Kasumi-1 (cell line): ENCODE results near the gene LRMDA.
A peak's percentile ranks its signal among the peaks of the same experiment; 100 is the strongest.

Source experiments
- DNase-seq, 2 experiments: peaks; one replicate each; lab custom pipeline; 2025; lab: John Stamatoyannopoulos, UW

LRMDA gene

DNA sequence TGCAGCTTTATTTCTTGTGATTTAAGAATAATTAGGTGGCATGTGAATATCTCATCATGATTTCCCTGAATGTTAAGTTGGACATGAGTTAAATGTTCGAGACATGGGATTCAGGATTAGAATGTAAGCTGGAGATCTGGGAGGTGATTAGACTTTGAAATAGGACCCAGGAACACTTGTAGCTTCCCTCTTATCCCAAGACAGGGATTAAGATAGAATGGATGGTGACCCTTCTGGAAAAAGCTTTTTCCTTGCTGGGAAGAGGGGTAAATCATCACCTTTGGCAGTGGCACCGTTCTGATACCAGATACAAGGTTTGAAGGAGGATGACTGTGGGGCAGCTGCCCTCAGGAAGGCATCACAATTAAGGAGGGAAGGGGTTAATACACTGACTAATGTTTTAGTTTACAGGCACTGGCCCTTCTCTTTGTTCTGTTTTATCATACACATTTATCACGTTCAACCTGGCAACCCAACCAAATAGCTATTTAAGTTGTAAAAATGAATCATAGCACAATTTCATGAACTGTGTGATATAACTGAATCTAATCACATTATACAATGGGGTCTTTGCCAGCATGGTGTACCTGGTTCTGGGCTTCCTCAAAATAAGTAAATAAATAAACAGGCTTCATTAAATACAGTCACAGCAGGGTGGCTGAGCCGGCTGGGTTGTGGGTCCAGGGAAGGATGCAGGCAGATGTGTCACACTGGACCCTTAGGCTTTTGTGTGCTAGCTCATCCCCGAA lies 212.7 kb downstream of the LRMDA start:
- no peak for DNase-seq

DNA sequence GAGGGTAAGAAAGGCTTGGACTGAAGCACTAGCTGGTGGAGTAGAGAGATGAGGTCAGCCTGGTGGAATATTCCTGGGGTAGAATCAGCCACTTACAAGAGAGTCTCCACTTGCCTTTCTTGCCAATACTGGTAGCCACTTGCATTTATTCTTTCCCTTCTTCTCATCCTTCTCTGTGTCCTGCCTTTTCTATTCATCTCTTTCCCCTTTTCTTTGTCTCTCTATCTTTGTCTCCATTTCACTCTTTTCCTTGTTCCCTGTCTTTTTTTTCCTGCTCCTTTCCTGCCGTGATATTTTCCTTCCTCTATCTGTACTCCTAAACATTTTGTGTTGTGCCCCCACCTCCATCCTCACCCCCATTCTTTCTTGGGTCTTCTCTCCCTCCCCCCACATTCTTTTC lies 214.3 kb downstream of the LRMDA start:
- no peak for DNase-seq

DNA sequence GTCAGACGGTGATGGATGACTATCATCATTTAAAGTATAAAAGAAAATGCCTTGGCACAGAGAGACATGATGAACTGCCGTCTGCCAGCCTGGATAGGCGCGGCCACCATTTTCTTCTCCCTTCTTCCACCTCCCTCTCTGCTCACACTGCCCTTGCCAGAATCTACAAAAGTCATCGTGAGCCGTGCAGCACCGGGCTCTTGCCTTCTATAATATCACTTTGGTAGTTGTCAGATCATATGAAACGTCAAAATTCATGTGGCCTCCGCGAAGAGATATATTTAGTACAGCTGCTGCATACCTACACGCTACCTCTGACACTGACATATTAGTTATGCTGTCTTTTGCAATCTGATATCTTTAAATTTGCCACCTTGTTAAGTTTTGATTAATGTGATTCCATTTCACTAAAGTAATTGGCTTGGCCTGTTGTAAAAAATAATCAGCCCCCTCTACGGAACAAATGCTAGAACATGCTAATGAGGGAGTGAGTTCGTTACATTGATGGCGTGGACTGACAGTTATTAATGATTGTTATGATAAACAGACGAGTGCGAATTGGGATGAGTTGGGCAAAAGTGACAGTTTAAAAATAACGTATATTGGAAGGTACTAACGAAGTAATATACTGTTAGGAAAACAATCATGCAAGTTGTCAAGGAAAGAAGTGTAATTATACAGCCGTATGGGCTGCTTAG lies 214.9 kb downstream of the LRMDA start:
- no peak for DNase-seq

DNA sequence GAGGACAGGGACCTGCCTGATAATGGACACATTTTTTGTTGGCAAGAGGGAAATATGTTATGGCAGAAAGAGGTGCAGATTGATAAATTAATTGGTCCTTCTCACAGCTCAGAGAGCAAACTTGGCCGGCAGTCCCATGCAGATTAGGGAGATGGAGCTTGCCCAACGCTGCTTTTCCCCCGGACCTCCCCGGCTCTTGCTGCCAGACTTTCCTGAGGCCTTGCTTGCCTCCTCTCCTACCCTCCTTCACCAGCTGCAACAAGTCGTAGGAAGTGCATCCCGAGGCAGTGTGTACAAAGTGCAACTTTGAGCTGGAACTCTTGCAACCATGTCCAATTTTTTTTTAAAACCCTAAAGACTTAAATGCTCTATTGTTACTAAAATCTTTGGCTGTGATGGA lies 215.5 kb downstream of the LRMDA start:
- DNase-seq, result no peak

DNA sequence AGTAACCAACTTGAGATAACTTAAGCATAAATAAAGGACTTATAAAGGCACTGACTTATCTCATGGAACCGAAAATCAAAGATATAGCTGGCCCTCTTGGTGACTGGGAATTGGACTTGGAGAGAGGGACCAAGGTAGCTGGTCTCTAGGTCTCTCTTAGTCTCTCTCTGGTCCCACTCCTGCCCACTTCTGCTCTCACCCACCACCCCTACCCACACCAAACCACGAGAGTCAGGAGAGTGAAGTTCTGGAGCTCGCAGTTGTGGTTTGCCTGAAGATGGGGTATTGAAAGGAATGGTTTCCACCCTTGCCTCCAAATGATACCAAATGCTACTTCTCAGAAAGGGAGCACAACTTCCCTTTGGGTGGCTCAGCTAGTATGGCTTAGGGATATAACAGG lies 216.3 kb downstream of the LRMDA start:
- DNase-seq, result peak; percentile 22 to 27

DNA sequence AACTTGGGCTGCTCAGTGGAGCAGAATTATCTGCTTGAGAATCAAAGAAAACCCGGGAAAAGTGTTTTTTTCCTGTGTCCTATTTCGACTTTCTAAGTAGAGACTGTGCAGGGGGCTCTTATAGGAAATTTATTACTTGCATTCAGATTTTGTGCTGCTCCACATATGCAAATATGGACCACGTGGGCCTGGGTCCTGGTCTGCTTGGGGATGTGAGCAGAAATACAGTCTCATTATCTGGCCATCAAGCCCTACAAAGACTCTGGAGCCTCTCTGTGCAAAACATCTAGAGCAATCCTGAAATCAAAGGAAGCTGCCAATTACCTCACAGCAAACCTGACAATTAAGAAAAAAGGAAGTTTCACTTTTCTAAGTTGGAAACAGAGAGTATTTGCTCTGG lies 216.9 kb downstream of the LRMDA start:
- peak in 1 of 2 experiments; percentile 26 for DNase-seq

DNA sequence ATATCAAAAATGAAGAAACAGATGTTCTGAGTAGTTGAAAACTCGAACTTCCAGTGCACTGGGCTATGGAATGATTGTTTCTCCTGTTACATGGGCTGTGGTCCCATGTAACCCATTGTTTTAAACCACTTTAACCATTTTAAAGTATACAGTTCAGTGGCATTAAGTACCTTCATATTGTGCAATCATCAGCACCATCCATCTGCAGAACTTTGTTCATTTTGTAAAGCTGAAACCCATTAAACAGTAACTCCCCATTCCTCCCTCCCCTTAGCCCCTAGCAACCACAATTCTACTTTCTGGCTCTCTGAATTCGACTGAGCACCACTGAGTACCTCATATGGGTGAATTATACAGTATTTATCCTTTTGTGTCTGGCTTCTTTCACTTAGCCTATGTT lies 217.4 kb downstream of the LRMDA start:
- DNase-seq, result no peak

DNA sequence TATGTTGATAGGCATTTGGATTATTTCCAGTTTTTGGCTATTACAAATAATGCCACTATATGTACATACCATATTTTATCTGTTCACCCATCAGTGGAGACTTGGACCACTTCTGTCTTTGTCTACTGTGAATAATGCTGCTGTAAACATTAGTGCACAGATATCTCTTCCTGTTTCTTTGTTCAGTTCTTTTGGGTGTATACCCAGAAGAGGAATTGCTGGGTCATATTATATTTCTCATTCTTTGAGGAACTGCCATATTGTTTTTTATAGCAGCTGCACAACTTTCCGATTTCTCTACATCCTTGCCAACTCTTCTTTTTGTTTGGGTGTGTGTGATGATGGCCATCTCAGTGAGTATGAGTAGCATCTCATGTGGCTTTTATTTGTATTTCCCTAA lies 218.0 kb downstream of the LRMDA start:
- DNase-seq, result no peak

DNA sequence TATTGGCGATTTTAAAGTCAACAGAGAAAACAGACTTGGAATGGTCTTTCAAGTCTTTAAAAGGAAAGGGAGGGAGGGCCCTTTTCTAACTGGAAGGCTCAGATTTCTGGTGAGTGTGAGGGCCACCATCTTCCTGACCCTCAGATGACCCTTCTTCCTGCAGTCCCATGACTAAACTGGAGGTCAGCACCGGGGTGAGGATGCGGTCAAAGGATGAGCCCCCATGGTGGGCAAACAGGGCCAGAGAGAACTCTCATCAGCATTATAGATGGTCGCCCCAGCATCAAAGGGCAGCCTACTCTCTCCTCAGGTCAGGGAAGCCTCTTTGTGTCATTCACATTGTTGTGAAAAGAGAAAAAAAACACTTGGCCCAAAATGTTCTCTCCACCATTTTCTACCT lies 219.2 kb downstream of the LRMDA start:
- no peak for DNase-seq

DNA sequence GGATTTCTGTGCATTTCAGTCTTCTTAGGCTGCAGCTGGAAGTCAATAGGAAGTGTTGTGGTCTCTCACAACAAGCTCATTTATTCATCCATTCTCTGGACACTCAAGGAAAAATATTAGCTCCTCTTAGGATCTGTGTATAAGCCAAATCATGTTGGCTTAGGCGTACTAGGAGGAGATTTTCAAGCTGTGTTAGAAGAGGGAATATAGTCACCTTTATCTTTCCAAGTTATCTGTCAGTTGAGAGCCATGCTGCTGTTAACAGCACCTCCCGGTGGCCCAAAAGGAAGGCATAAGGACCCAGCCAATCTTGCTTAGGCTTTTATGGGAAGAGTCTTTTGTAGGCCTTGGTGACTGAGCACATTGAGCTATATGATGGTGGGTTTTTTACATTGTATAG lies 220.0 kb downstream of the LRMDA start:
- peak; percentile 60 to 69 for DNase-seq

DNA sequence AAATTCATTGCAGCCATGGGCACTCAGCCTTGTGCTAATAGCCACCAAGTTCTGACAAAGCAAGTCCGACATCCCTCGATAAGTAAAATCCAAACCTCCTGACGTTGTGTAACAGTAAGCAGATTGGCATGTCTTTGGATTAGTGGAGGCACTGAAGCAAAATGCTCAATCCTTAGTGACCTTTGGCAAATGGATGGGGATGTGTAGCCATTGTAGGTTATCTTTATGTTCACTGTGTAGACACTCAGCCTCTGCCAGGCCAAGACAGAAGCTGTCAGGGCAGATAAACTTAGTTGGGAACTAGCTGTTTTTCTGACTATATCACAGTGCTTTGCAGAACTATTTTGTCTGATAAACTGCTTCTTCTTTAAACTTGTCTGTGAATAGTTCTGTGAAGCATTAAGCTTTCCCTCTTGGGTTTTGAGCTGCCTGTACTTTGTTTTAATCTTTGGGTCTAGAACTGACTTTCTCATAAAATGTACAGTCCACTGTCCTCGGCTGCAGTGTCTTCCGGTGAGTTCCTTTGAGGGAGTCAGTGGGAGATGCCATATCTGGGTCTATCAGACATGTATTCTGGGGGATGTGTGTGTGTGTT lies 220.8 kb downstream of the LRMDA start:
- no peak for DNase-seq

DNA sequence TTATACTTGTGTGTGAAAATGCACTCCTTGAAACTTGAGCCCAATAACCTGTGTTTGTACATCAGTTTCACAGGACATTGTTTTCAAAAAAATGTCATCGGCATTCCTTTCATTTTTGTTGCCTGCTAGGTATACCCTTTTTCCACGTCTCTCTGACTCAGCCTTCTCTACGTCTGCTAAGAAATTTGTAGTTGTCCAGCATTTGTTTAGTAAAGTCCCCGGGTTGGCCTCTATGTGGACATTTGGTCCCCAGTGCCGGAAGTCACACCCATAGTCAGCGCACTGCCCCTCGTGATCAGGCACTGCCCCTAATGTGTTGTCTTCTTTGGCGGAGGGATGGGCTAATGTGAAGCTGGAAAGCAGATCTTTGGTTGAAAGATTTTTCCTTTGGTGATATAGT lies 222.3 kb downstream of the LRMDA start:
- no peak for DNase-seq

DNA sequence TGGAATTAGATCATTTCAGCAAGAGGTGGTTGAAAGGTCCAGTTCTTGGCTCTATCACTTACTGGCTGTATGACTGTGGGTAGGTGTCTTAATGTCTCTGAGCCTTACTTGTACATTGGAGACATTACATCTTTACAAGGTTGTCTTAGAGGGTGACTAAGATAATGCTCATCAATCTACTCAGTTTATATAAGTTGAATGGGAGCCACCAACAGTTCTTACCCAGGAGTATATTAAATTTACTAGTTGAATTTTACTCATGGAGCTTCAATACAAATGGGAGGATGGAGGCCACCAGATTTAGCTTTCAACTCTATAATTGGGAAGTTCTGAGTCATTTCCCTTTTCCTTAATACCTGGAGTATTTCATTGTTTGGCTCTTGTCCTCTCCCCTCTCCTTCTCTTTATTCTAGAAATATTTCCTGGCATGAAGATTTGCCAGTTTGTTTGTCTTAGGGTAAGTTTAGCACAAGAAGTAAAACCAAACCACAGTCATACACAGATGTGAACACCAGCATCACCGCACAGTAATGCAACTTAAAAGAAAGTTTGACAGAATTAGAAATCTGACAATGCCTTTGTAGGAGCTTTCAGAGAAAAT lies 222.8 kb downstream of the LRMDA start:
- DNase-seq, result no peak

DNA sequence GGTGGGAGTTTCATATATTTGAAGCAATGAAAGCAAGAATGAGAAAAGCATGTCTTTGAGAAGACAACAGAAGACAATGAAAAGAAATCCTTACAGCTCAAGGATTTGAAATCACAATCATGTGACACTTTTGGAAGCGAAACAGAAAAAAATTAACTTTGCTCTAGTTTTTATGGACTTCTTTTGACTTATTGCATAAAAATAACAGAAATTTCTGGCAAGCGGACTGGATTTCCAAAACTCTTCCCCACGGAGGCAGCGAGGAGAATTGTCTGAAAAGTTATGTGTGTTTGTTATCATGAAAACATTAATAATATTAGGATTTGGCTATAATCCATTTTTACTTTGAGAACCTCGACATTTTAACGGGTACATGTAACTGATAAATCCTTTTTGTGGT lies 223.3 kb downstream of the LRMDA start:
- no peak for DNase-seq

DNA sequence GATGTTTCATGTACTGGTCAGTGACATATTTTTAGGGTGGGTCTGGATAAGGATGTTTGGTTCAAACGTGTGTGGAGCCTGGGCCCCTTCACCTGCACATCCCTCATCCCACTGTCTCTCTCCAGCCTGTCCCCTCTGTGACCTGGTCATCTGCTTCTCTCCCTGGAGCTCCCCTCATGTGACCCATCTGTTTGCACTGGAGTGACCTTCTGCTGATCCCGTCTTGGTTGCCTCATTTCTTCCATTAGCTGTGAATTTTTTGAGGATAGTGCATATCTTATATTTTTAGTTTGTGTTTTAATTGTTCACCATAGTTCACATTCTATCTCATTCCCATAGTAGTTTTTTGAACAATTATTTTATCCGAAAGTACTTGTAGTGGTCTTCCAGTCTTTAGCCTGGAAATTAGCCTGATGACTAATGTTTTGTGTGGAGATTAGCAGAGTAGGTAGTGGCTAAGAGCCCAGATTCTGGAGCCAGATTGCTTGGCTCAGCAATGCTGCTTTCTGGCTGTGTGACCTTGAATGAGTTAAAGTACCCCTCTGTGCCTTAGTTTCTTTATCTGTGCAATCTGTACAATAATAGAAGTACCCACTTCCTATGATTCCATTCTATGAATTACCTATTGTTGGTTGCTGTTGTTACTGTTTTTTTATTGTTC lies 224.5 kb downstream of the LRMDA start:
- DNase-seq, result no peak

DNA sequence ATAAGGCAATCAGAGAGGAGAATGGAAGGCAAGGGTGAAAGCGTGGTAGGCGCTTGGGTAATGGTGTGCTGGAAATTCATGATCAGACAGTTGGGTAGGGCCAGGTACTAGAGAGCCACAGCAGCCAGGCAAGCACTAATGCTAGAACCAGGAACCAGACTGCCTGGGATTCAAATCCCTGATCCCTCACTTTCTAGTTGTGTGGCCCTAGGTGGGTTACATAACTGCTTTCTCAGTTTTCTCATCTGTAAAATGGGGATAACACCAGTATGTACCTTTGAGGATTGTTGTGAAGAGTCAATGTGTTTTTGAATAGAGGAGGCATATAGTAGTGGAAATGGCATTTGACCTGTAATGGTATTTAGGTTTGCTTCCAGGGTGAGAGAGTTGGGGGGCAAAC lies 225.9 kb downstream of the LRMDA start:
- DNase-seq, result no peak

DNA sequence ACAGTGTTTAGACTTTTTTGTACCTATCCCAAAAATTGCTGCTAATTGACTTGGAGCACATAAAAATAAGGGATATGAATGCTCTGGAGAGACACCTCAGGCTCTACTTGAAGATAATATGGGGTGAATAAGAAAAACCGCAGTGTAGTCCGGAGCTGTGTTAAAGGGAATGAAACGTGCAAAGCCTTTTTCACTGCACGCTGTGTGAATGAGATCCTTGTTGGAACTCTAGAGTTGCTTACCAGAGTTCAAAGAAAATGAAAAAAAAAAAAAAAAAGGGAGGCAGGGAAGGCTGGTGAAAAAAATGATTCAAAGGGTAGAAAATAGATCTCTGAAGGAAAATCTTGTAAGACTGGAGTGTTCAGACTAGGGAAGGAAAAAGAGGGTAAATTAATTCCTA lies 226.6 kb downstream of the LRMDA start:
- DNase-seq, result no peak

DNA sequence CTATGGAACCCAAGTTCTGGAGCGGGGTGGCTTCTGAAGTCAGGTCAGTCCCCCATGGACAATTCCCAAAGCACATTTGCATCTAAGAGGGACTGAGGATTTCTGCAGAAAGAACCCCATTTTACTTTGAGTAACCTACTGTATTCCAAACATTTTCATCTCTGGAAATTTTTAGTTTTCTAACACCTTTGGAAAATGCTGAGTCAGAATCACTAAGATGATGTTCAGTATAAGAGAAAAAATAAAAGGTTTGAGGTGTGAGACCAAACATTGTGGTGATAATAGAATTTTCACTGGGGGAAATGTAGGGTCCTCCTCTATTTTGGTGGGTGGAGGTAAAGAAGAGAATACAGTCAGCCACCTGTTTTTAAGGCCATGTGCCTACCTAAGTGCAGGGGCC lies 227.1 kb downstream of the LRMDA start:
- no peak for DNase-seq

DNA sequence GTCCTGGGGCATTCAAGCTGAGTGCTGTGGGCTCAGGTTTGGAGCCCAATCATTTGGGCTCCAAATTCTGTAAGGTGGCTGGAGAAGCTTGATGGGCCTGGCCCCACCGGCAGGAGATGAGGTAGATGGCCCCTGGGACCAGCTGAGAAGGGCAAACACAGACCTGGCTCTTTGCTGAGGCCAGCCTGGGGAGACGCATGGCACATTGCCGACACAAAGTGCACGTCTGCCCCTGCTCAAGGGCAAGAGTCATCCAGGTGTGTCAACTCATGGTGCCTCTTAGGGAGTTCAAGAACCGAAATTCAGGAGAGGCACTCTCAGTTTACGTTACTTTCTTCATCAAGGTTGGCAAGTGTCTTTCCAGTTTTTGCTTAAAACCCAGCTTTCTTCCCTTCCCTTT lies 227.5 kb downstream of the LRMDA start:
- no peak for DNase-seq

DNA sequence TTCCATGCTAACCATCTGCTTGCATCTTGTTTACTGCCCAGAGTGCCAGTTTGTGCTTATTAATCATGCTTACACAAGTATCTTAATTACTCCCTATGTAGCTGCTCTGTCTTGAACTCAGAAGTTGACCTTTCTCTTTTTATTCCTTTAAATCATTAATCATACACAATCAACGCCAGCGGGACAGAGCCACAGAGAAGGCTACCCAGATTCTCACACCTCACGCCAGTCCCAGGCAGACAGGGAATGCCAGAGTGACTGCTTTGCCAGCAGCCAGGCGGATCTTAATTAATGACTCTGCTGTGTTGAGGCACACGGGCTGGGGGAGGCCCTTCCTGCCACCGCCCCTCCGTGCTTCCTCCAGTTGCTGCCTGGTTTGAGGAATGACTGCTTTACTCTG lies 229.4 kb downstream of the LRMDA start:
- no peak for DNase-seq

DNA sequence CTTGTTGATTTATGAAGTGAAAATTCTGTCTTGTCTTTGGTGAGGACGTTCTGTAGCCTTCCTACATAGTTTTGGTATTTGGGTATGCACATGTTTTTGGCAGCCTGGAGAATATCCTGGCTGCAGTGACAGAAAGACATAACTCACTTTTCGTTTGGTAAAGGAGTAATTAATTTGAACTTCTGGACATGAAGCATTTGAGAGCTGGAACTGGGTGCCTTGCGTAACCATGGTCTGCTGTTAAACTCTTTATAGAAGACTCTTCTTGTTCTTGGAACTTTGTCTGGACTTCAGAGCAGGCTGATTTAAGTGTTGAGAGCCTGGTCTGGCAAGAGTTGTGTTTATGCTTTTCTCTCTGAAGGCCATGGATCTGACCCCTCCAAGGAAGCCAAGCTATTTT lies 231.3 kb downstream of the LRMDA start:
- peak; percentile 13 to 19 for DNase-seq

DNA sequence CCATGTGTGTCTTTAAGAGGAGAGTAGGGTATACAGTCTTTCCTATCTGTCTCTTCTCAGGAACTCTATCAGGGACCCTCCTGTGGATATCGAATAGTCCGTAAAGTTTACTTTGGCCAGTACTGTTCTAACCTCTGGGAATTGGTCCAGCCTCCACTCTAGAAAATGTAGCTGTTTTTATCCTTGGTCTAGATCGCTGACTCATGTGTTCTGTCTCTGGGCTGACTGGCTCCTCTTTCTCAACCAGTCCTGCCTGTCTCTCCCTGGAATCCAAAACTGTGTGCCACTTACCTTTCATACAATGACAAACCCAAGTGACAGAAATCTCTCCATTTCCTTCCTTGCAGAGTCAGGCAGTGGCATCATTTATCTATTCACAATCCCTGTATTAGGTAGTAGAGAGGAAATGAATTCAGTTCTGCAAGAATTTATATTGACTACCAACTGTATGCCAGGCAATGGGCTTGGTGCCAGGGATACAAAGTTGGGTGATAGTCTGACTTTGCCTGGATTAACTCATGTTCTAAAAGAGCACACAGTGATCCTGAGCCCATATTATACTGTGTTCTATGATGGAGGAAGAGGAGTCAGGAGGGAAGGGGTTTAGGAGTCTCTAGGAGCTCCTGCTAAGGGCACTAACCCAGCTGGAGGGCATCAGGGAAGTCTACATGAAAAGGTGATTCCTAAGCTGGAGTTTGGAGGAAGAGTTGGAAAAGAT lies 232.7 kb downstream of the LRMDA start:
- no peak for DNase-seq
